Activated CD8-positive, alpha-beta memory T cell treated with anti-CD3 and anti-CD28 coated beads, Interleukin-2, amount 50 U/mL, for 1 hour (primary cell): ENCODE results near the gene NHS.
"Not testable (repeated sequence)": the region's sequence is repeated elsewhere in the genome, so short reads cannot be mapped to it uniquely, and the experiment has no call there.

Experiments used
- DNase-seq: peaks from one replicate; pipeline ENCODE4 v3.0.0-alpha.2; 2020; ENCODE audit errors: extremely low read depth

Gene NHS

GRCh38 chrX:17405225-17405969, 30.4 kb downstream of the NHS start:
- no peak for DNase-seq

- no peak for DNase-seq
Observed at GRCh38 chrX:17409566-17410290, 34.7 kb downstream of the NHS start.

DNA sequence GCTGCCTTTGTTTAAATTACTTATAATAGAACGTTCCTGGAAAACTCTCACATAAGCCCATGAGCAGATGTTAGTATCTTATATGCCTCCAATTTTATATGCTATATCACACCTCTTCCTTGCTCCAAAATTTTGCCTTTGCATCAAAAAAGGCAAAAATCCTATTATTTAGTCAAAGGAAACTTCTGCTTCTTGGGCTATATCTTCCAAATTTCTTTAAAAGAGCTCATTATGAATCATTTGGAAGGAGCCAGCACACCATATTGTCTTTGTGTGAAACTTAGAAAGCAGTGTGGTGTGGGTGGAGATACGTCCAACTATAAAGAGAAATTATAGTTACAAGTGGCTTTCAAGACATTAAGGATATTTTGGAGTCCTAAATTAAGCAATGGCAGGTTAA, 35.7 kb downstream of the NHS start:
- DNase-seq: no peak

DNA sequence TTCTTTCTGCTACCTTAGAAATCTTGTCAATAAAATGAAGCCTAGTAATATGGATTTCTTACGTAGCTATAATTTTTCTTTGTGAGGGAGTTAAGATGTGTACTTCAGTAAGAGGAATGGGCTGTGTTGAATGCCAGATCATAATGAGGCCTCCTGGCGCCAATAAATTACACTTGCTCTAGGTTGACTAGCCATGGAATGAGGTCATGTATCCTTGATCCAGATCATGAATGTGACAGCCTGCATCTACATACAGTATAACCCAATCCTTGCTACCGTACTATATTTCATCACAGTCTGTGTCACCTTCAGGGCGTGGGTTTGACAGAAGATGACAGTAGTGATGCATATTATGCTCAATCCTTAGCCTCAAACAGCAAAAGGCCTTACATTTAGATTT, 36.2 kb downstream of the NHS start:
- no peak for DNase-seq

DNA sequence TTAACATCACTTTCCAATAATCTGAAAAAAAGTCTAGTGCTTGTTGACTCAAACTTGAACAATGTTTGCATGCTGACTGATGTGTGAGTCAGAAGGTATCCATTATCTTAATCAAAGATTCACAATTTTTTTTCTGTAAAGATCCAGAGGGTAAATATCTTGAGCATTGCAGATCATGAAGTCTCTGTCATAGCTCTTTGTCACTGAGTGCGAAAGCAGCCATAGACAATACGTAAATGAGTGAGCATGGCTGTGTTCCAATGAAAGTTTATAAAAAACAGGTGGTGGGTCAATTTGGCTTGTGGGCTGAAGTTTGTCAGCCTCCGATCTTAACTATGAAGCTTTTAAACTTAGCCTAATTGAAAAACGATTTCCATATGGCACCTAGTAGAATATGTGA, 37.7 kb downstream of the NHS start:
- no peak for DNase-seq

- no peak for DNase-seq
Observed at GRCh38 chrX:17413228-17413627, 38.2 kb downstream of the NHS start.

GRCh38 chrX:17414027-17414658, 39.1 kb downstream of the NHS start:
- no peak for DNase-seq

DNA sequence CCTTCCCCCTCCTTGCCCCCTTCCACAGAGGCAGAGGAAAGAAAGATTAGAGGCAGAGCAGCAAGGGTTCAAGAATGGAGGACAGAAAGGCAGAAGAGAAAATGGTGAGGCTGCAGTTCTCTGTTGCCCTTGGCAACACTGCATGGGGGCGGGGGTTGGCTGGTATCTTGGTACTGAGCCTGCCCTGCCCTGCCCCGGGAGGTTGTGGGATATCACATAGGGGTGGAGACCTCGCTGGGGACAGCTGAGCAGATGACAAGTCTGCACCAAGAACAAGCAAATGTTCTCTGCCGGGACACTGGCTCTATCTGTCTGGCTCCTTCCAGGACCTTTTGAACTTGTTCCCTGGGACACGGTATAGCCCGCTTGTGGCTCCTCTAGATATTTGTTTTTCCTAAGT, 39.8 kb downstream of the NHS start:
- DNase-seq: no peak

GRCh38 chrX:17415242-17415810, 40.3 kb downstream of the NHS start:
- DNase-seq: no peak

- no peak for DNase-seq
Observed at GRCh38 chrX:17417372-17417771, 42.4 kb downstream of the NHS start.

GRCh38 chrX:17425136-17425535, 50.1 kb downstream of the NHS start:
- no peak for DNase-seq

- DNase-seq: no peak
Observed at GRCh38 chrX:17425551-17425950, 50.6 kb downstream of the NHS start.

- DNase-seq: no peak
Observed at GRCh38 chrX:17431171-17431570, 56.2 kb downstream of the NHS start.

DNA sequence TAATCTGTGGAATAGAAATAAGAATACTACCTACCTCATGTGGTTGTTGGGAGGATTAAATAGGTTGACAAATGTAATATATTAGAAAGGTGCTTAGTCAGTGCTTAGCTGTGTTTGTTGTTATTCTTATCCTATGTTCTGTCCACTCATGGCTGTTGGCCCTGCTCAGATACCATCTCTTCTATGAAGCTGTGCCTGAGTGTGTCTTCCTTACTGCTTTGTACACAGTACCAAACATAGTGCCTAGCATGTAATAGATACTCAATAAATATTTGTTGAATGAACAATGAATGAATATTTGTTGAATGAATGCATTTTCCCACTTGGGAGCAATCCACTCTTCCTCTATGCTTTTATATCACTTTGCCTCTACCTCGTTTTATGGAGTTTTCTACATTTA, 57.2 kb downstream of the NHS start:
- DNase-seq: no peak

DNA sequence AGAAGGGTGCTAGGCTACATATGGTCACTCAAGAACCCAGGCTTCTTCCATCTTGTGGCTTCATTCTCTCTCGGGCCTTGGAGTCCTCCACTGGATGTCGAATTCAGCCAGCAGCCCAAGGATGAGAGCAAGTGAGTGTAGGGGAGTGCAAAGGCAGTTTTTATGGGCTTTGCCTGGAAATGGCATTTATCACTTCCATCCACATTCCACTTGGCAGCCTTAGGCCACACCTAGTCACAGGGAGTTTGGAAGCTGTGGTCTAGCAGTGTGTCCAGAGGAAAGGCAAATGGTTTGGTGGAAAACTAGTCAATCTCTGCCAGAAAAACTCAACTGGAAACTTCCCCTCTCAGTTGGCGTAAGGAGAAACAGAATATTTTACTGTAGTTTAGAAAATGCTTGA, 59.0 kb downstream of the NHS start:
- DNase-seq: no peak

- DNase-seq: no peak
Observed at GRCh38 chrX:17435476-17435875, 60.5 kb downstream of the NHS start.

DNA sequence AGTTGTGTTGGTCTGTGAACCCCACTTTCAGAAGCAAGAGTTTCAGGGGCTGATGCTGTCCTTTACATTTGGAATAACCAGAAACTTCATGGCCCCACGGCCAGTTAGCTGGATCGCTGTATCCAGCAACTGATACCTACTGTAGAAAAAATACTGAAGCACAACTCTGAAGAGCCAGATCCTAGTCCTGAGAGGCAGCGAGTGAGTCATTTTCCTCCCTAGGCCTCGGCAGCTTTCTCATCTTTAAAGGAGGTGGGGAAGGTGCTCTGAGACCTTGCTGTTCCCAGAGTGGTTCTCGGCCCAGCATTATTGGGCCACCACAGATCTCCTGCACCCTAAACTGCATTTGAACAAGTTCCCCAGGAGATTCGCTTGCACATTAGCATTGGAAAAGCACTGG, 63.2 kb downstream of the NHS start:
- no peak for DNase-seq

DNA sequence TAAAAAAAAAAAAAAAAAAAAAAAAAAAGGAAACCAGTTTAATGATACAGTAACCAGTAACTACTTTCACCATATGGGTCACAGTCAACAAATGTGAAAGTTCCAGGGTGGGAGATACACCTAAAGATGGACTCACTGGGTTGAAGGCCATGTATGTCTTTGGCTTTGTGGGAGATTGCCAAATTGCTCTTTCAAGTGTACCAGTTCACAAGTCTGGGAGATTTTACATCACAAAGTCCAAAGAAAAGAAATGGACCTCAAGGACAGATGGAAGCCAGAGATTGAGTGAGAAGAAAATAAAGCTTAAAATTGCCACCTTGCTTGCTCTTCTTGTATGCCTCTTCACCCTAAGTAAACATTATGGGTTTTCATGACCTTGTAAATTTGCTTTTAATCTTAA, 65.3 kb downstream of the NHS start:
- DNase-seq: no peak

DNA sequence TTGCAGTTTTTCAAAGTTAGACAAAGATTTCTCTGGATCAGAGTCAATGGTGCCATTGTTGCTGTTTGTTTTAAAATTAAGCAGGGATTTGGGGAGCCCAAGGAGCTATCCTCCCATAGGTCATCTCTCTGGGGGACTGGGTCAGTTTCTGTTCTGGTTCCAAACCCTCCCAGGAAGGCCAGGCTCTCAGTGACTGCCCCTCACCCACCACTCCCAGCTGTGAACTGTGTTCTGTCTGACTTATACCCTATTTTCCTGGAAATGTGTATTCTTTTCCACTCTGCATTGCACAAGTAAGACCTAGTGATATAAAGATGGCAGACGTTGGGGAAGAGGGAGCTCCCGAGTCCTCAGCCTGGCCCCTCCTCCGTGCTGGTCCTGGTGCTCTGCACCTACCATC, 65.8 kb downstream of the NHS start:
- no peak for DNase-seq

- DNase-seq: no peak
Observed at GRCh38 chrX:17441965-17442364, 67.0 kb downstream of the NHS start.

DNA sequence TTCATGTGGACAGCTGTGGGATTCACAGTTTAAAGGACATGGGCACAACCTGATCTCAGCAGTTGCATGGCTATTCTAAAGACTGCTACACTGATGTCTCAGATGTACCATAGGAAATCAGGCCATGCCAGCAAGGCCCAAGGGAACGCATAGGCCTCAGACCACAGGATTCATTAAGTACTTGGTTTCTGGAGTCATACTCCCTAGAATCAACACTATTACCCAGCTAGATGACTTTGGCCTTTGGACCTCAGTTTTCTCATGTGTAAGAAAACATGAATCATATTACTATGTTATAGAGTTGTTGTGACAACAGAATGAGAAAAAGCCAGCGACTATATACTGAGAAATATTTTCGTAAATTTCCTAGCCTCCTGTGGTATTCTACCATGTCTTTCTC, 67.9 kb downstream of the NHS start:
- DNase-seq: no peak

DNA sequence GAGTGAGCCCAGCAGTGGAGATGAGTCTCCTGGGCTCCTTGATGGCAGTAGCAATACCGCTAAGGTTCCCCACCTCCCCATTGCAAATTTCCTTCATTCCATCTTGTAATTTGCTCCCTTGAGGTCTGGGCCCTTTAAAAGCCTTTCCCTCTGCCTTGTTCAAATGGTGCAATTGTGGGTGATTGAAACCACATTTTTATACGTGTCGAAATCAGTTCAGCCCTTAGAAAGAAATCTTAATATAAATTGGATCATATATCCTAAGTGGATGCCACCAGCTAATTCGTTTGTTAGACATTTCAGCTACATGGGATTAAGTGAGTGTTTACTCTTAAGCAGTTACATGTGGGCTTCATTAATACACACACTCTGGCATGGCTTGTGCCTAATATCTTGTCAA, 68.6 kb downstream of the NHS start:
- no peak for DNase-seq

DNA sequence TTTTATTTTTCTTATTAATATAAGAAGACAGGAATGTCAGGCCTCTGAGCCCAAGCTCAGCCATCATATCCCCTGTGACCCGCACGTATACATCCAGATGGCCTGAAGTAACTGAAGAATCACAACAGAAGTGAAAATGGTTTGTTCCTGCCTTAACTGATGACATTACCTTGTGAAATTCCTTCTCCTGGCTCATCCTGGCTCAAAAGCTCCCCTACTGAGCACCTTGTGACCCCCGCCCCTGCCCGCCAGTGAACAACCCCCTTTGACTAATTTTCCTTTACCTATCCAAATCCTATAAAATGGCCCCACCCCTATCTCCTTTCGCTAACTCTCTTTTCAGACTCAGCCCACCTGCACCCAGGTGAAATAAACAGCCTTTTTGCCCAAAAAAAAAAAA, 71.3 kb downstream of the NHS start:
- not testable (repeated sequence) for DNase-seq
